Loucy (cell line): ENCODE data around the gene HOXA7.
A peak's percentile ranks its signal among the peaks of the same experiment; 100 is the strongest.

Source experiments
- H2AFZ ChIP-seq: fragments of 200-600 bp; sonication (generic); 2 replicates; pipeline ENCODE4 v1.6.0; 2016; ENCODE audit warnings: antibody characterized with exemption, mild to moderate bottlenecking, low read length, moderate library complexity
- H3F3A ChIP-seq: fragments of 200-600 bp; 2 replicates; pipeline ENCODE4 v1.6.0; 2016; ENCODE audit warnings: antibody characterized with exemption, low read depth, mild to moderate bottlenecking
- H3K27me3 ChIP-seq: fragments of 200-600 bp; sonication (generic); 2 replicates; pipeline ENCODE4 v1.6.1; 2014; ENCODE audit warnings: low read length, mild to moderate bottlenecking; ENCODE audit not compliant: insufficient read depth, poor library complexity, severe bottlenecking
- H3K36me3 ChIP-seq: fragments of 200-600 bp; sonication (generic); 2 replicates; pipeline ENCODE4 v1.6.1; 2016; ENCODE audit warnings: low read length; ENCODE audit not compliant: insufficient read depth
- H3K4me1 ChIP-seq: fragments of 200-600 bp; sonication (generic); 2 replicates; pipeline ENCODE4 v1.5.1; 2014; ENCODE audit warnings: low read length, mild to moderate bottlenecking; ENCODE audit not compliant: insufficient read depth, poor library complexity, severe bottlenecking
- H3K4me2 ChIP-seq: fragments of 200-600 bp; sonication (generic); 2 replicates; pipeline ENCODE4 v1.6.0; 2014; ENCODE audit warnings: antibody characterized with exemption, low read length, low read depth, mild to moderate bottlenecking; ENCODE audit not compliant: poor library complexity, severe bottlenecking
- H3K4me3 ChIP-seq: fragments of 200-600 bp; sonication (generic); 2 replicates; pipeline ENCODE4 v1.5.1; 2014; ENCODE audit warnings: low read length, mild to moderate bottlenecking, mixed read lengths; ENCODE audit not compliant: poor library complexity, severe bottlenecking
- H3K79me2 ChIP-seq: fragments of 200-600 bp; sonication (generic); 2 replicates; pipeline ENCODE4 v1.6.1; 2014; ENCODE audit warnings: low read length; ENCODE audit not compliant: insufficient read depth
- H3K9ac ChIP-seq: fragments of 200-600 bp; sonication (generic); 2 replicates; pipeline ENCODE4 v1.6.0; 2014; ENCODE audit warnings: mild to moderate bottlenecking, low read depth, low read length, moderate library complexity; ENCODE audit not compliant: poor library complexity, severe bottlenecking
- H3K9me2 ChIP-seq: fragments of 200-600 bp; sonication (generic); replicated peaks from 2 replicates; pipeline ENCODE4 v1.6.1; 2016; ENCODE audit warnings: low read depth, low read length, mixed read lengths
- H3K9me3 ChIP-seq: fragments of 200-600 bp; sonication (generic); 2 replicates; pipeline ENCODE4 v1.6.1; 2014; ENCODE audit warnings: mild to moderate bottlenecking, antibody characterized with exemption, low read length, low read depth; ENCODE audit not compliant: insufficient read depth
- H4K20me1 ChIP-seq: fragments of 200-600 bp; sonication (generic); 2 replicates; pipeline ENCODE4 v1.6.0; 2014; ENCODE audit warnings: antibody characterized with exemption, low read length, mild to moderate bottlenecking; ENCODE audit not compliant: insufficient read depth, poor library complexity, severe bottlenecking
- EZH2phosphoT487 ChIP-seq: fragments of 200-600 bp; IDR thresholded peaks from 2 replicates; pipeline ENCODE4 v1.6.1; 2018; ENCODE audit warnings: antibody characterized with exemption, mild to moderate bottlenecking, moderate library complexity, borderline replicate concordance
- TF ChIP-seq, protein P1 (sequence below): fragments of 200-600 bp; sonication (generic); conservative IDR thresholded peaks from 2 replicates; pipeline ENCODE4 v1.5.1; 2014; ENCODE audit warnings: mild to moderate bottlenecking, antibody characterized with exemption, low read length

Gene HOXA7

GRCh38 chr7:27160546-27161213 lies 4.2 kb upstream of the HOXA7 start:
- Histone ChIP-seq H3F3A (peaks cover 12% of the 10 kb centered on the region; the same call in 1 of the 2 replicates), H3K27me3 (peaks cover 35% of the 10 kb centered on the region), H4K20me1 (peaks cover 34% of the 10 kb centered on the region), H3K79me2 (peaks cover 95% of the 10 kb centered on the region), H3K4me1 (peaks cover 8% of the 10 kb centered on the region), H3K9me2 (no peaks in the 10 kb centered on the region), H3K9ac (peak overlapping the region; percentile 99), H3K4me2 (peak overlapping the region; percentile 91), H3K9me3 (no peaks in the 10 kb centered on the region), H3K36me3 (peaks cover 28% of the 10 kb centered on the region), H2AFZ (0 out of 2 replicates have a peak overlapping the region, but pooled peaks have one; percentile 20), H3K4me3 (peak overlapping the region; percentile 94)
- TF ChIP-seq, protein P1, sequence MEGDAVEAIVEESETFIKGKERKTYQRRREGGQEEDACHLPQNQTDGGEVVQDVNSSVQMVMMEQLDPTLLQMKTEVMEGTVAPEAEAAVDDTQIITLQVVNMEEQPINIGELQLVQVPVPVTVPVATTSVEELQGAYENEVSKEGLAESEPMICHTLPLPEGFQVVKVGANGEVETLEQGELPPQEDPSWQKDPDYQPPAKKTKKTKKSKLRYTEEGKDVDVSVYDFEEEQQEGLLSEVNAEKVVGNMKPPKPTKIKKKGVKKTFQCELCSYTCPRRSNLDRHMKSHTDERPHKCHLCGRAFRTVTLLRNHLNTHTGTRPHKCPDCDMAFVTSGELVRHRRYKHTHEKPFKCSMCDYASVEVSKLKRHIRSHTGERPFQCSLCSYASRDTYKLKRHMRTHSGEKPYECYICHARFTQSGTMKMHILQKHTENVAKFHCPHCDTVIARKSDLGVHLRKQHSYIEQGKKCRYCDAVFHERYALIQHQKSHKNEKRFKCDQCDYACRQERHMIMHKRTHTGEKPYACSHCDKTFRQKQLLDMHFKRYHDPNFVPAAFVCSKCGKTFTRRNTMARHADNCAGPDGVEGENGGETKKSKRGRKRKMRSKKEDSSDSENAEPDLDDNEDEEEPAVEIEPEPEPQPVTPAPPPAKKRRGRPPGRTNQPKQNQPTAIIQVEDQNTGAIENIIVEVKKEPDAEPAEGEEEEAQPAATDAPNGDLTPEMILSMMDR: peak; percentile 91
- TF ChIP-seq EZH2phosphoT487: no peak

GRCh38 chr7:27160145-27160545 lies 3.7 kb upstream of the HOXA7 start:
- Histone ChIP-seq H2AFZ (no peak overlapping the region), H3K9me3 (no peaks in the 10 kb centered on the region), H3K9ac (peak overlapping the region; percentile 99), H3F3A (peaks cover 12% of the 10 kb centered on the region; the same call in 1 of the 2 replicates), H3K9me2 (no peaks in the 10 kb centered on the region), H3K79me2 (peaks cover 98% of the 10 kb centered on the region), H3K27me3 (peaks cover 34% of the 10 kb centered on the region), H3K4me1 (peaks cover 8% of the 10 kb centered on the region), H3K4me2 (peak overlapping the region; percentile 91), H3K36me3 (peaks cover 28% of the 10 kb centered on the region), H3K4me3 (peak overlapping the region; percentile 94), H4K20me1 (peaks cover 34% of the 10 kb centered on the region)
- TF ChIP-seq, protein P1: no peak
- no peak for TF ChIP-seq EZH2phosphoT487

GRCh38 chr7:27159266-27160144 lies 3.0 kb upstream of the HOXA7 start:
- peaks cover 28% of the 10 kb centered on the region for H3K27me3 ChIP-seq
- no peaks in the 10 kb centered on the region for H3K9me3 ChIP-seq
- no peak overlapping the region for H2AFZ ChIP-seq
- H4K20me1 ChIP-seq: peaks cover 27% of the 10 kb centered on the region
- H3K79me2 ChIP-seq: peaks cover 98% of the 10 kb centered on the region
- H3K36me3 ChIP-seq: peaks cover 24% of the 10 kb centered on the region
- H3F3A ChIP-seq: peaks cover 12% of the 10 kb centered on the region; the same call in 1 of the 2 replicates
- peak overlapping the region; percentile 94 for H3K4me3 ChIP-seq
- no peaks in the 10 kb centered on the region for H3K9me2 ChIP-seq
- peaks cover 10% of the 10 kb centered on the region for H3K4me1 ChIP-seq
- H3K4me2 ChIP-seq: peak overlapping the region; percentile 91
- TF ChIP-seq, protein P1: no peak
- no peak for TF ChIP-seq EZH2phosphoT487
- H3K9ac ChIP-seq: peak overlapping the region; percentile 99
